WTC11 (cell line): ENCODE results near the gene AP3D1. TPM values are rescaled to one million over a fixed set of nuclear protein-coding genes. Genes with fewer than 3 reads are reported as not detected.

Experiments
- ATAC-seq: fragments of 200-7000 bp; cut with Tn5 transposase; 2 replicates; pipeline ENCODE4 v1.10.0; 2021; ENCODE audit warnings: mild to moderate bottlenecking, moderate library complexity
- CTCF ChIA-PET: fragments of 300-600 bp; sonication (Branson Sonifier 250); formaldehyde crosslinking; loops from one replicate; lab custom pipeline; 2021; ENCODE audit warnings: antibody characterized with exemption; lab: Charles Lee
- POLR2A ChIA-PET: fragments of 350-600 bp; sonication (Branson Sonifier 250); formaldehyde crosslinking; loops from one replicate; lab custom pipeline; 2021; ENCODE audit warnings: antibody characterized with exemption; lab: Charles Lee
- DNase-seq: peaks from one replicate; pipeline ENCODE4 v3.0.0; 2021; ENCODE audit warnings: low spot score
- H3K27ac Mint-ChIP-seq: 2 replicates; pipeline ENCODE4 v1.8.0; 2021; ENCODE audit warnings: mixed read lengths
- H3K27me3 Mint-ChIP-seq: 2 replicates; pipeline ENCODE4 v1.8.0; 2021; ENCODE audit warnings: low read depth, mild to moderate bottlenecking, moderate library complexity, mixed read lengths
- H3K36me3 Mint-ChIP-seq: 2 replicates; pipeline ENCODE4 v1.8.0; 2021; ENCODE audit warnings: mixed read lengths
- H3K4me1 Mint-ChIP-seq: 2 replicates; pipeline ENCODE4 v1.8.0; 2022; ENCODE audit warnings: mixed read lengths
- H3K4me3 Mint-ChIP-seq: 2 replicates; pipeline ENCODE4 v1.8.0; 2021; ENCODE audit warnings: mild to moderate bottlenecking, moderate library complexity, mixed read lengths
- H3K9me3 Mint-ChIP-seq: 2 replicates; pipeline ENCODE4 v1.8.0; 2021; ENCODE audit warnings: mixed read lengths
- ATF6 ChIP-seq: sonication (generic); formaldehyde crosslinking; IDR thresholded peaks from 2 replicates; pipeline ENCODE4 v1.8.1; 2023; ENCODE audit warnings: mild to moderate bottlenecking, missing genetic modification reagents
- CREM ChIP-seq: sonication (generic); formaldehyde crosslinking; IDR thresholded peaks from 2 replicates; pipeline ENCODE4 v1.8.1; 2022; ENCODE audit warnings: mild to moderate bottlenecking, missing genetic modification reagents, moderate library complexity
- ELF4 ChIP-seq: sonication (generic); formaldehyde crosslinking; IDR thresholded peaks from 2 replicates; pipeline ENCODE4 v1.8.1; 2022; ENCODE audit warnings: low read depth, mild to moderate bottlenecking, moderate library complexity, missing genetic modification reagents
- EMX1 ChIP-seq: fragments of 250-450 bp; sonication (Bioruptor Pico); IDR thresholded peaks from 2 replicates; pipeline ENCODE4 v1.8.0; 2021; ENCODE audit warnings: mild to moderate bottlenecking
- ERG ChIP-seq: fragments of 250-450 bp; sonication (Bioruptor Pico); IDR thresholded peaks from 2 replicates; pipeline ENCODE4 v1.8.0; 2021; ENCODE audit warnings: mild to moderate bottlenecking
- FOXK1 ChIP-seq: sonication (generic); formaldehyde crosslinking; IDR thresholded peaks from 2 replicates; pipeline ENCODE4 v1.8.0; 2022; ENCODE audit warnings: mild to moderate bottlenecking, moderate library complexity, missing genetic modification reagents
- GABPB1 ChIP-seq: sonication (generic); formaldehyde crosslinking; IDR thresholded peaks from 2 replicates; pipeline ENCODE4 v1.8.1; 2023; ENCODE audit warnings: mild to moderate bottlenecking, missing genetic modification reagents
- NFATC4 ChIP-seq: fragments of 250-450 bp; sonication (Bioruptor Pico); IDR thresholded peaks from 2 replicates; pipeline ENCODE4 v1.9.0; 2021; ENCODE audit warnings: mild to moderate bottlenecking
- SMAD3 ChIP-seq: sonication (generic); formaldehyde crosslinking; IDR thresholded peaks from 2 replicates; pipeline ENCODE4 v1.8.0; 2022; ENCODE audit warnings: missing genetic modification reagents, mild to moderate bottlenecking, borderline replicate concordance
- TEAD1 ChIP-seq: sonication (generic); formaldehyde crosslinking; IDR thresholded peaks from 2 replicates; pipeline ENCODE4 v1.8.0; 2022; ENCODE audit warnings: mild to moderate bottlenecking, missing genetic modification reagents
- ZNF121 ChIP-seq: sonication (generic); formaldehyde crosslinking; IDR thresholded peaks from 2 replicates; pipeline ENCODE4 v1.8.0; 2023; ENCODE audit warnings: missing genetic modification reagents
- ZNF232 ChIP-seq: sonication (generic); formaldehyde crosslinking; IDR thresholded peaks from 2 replicates; pipeline ENCODE4 v1.8.0; 2022; ENCODE audit warnings: mild to moderate bottlenecking, missing genetic modification reagents
- ZNF416 ChIP-seq: fragments of 250-450 bp; sonication (Bioruptor Pico); IDR thresholded peaks from 2 replicates; pipeline ENCODE4 v1.9.0; 2021; ENCODE audit warnings: mild to moderate bottlenecking, inconsistent platforms
- ZNF671 ChIP-seq: fragments of 250-450 bp; sonication (Bioruptor Pico); IDR thresholded peaks from 2 replicates; pipeline ENCODE4 v1.8.0; 2021; ENCODE audit warnings: mild to moderate bottlenecking
- total RNA-seq: library from RNA; stranded (reverse); gene quantifications from 3 replicates; pipeline ENCODE4 v1.2.3, GENCODE V29; 2021
- TF ChIP-seq, protein P1 (sequence below): sonication (generic); formaldehyde crosslinking; IDR thresholded peaks from 2 replicates; pipeline ENCODE4 v1.8.1; 2022; ENCODE audit warnings: mild to moderate bottlenecking, moderate library complexity, missing genetic modification reagents
- TF ChIP-seq, protein P2 (sequence below): fragments of 250-450 bp; sonication (Bioruptor Pico); IDR thresholded peaks from 2 replicates; pipeline ENCODE4 v1.9.0; 2021; ENCODE audit warnings: mild to moderate bottlenecking
- TF ChIP-seq, protein P3 (sequence below): sonication (generic); formaldehyde crosslinking; IDR thresholded peaks from 2 replicates; pipeline ENCODE4 v1.8.1; 2023; ENCODE audit warnings: mild to moderate bottlenecking, missing genetic modification reagents
- TF ChIP-seq, protein P4 (sequence below): fragments of 250-450 bp; sonication (Bioruptor Pico); IDR thresholded peaks from 2 replicates; pipeline ENCODE4 v1.9.0; 2021; ENCODE audit warnings: mild to moderate bottlenecking

Gene AP3D1
- total RNA-seq, 1 experiment from 2014 or later, result 190 TPM

GRCh38 chr19:2115324-2115723 lies 36.0 kb downstream of the AP3D1 start:
- ATAC-seq, result no peak
- no peak for TF ChIP-seq ATF6
- TF ChIP-seq ERG (CRISPR knock-in tag), result no peak
- TF ChIP-seq ZNF671, result no peak
- no peak for TF ChIP-seq ELF4 (CRISPR knock-in tag)
- TF ChIP-seq SMAD3 (CRISPR knock-in tag), result no peak
- TF ChIP-seq, all 79 proteins: peak for 0
- Mint-ChIP-seq H3K36me3 (peaks cover 50% of the 10 kb centered on the region), H3K27ac (no peak overlapping the region), H3K4me3 (no peak overlapping the region), H3K27me3 (no peaks in the 10 kb centered on the region), H3K4me1 (no peaks in the 10 kb centered on the region), H3K9me3 (no peaks in the 10 kb centered on the region)
- DNase-seq, result no peak
- CTCF ChIA-PET, result interaction anchor here (0.6 to 0.9 kb wide), 2 partner anchors 8 to 84 kb away, joined by 3 to 5 read pairs; no protein-coding TSS in a partner anchor
- POLR2A ChIA-PET, result no interaction called here

GRCh38 chr19:2114821-2115220 lies 36.5 kb downstream of the AP3D1 start:
- Mint-ChIP-seq H3K4me3 (no peak overlapping the region), H3K9me3 (no peaks in the 10 kb centered on the region), H3K4me1 (no peaks in the 10 kb centered on the region), H3K27ac (no peak overlapping the region), H3K27me3 (no peaks in the 10 kb centered on the region), H3K36me3 (peaks cover 50% of the 10 kb centered on the region)
- TF ChIP-seq GABPB1 (CRISPR knock-in tag), result no peak
- no peak for TF ChIP-seq EMX1
- TF ChIP-seq FOXK1 (CRISPR knock-in tag), result no peak
- no peak for TF ChIP-seq ZNF121
- no peak for TF ChIP-seq ZNF232 (CRISPR knock-in tag)
- TF ChIP-seq CREM, result no peak
- TF ChIP-seq, protein P1, sequence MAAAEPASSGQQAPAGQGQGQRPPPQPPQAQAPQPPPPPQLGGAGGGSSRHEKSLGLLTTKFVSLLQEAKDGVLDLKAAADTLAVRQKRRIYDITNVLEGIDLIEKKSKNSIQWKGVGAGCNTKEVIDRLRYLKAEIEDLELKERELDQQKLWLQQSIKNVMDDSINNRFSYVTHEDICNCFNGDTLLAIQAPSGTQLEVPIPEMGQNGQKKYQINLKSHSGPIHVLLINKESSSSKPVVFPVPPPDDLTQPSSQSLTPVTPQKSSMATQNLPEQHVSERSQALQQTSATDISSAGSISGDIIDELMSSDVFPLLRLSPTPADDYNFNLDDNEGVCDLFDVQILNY (CRISPR knock-in tag), result no peak
- no peak for TF ChIP-seq NFATC4 (CRISPR knock-in tag)
- TF ChIP-seq, protein P2, sequence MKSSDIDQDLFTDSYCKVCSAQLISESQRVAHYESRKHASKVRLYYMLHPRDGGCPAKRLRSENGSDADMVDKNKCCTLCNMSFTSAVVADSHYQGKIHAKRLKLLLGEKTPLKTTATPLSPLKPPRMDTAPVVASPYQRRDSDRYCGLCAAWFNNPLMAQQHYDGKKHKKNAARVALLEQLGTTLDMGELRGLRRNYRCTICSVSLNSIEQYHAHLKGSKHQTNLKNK (CRISPR knock-in tag), result no peak
- TF ChIP-seq ZNF416, result no peak
- TF ChIP-seq, protein P3, sequence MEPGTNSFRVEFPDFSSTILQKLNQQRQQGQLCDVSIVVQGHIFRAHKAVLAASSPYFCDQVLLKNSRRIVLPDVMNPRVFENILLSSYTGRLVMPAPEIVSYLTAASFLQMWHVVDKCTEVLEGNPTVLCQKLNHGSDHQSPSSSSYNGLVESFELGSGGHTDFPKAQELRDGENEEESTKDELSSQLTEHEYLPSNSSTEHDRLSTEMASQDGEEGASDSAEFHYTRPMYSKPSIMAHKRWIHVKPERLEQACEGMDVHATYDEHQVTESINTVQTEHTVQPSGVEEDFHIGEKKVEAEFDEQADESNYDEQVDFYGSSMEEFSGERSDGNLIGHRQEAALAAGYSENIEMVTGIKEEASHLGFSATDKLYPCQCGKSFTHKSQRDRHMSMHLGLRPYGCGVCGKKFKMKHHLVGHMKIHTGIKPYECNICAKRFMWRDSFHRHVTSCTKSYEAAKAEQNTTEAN (CRISPR knock-in tag), result no peak
- TF ChIP-seq, protein P4, sequence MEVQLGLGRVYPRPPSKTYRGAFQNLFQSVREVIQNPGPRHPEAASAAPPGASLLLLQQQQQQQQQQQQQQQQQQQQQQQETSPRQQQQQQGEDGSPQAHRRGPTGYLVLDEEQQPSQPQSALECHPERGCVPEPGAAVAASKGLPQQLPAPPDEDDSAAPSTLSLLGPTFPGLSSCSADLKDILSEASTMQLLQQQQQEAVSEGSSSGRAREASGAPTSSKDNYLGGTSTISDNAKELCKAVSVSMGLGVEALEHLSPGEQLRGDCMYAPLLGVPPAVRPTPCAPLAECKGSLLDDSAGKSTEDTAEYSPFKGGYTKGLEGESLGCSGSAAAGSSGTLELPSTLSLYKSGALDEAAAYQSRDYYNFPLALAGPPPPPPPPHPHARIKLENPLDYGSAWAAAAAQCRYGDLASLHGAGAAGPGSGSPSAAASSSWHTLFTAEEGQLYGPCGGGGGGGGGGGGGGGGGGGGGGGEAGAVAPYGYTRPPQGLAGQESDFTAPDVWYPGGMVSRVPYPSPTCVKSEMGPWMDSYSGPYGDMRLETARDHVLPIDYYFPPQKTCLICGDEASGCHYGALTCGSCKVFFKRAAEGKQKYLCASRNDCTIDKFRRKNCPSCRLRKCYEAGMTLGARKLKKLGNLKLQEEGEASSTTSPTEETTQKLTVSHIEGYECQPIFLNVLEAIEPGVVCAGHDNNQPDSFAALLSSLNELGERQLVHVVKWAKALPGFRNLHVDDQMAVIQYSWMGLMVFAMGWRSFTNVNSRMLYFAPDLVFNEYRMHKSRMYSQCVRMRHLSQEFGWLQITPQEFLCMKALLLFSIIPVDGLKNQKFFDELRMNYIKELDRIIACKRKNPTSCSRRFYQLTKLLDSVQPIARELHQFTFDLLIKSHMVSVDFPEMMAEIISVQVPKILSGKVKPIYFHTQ (CRISPR knock-in tag), result no peak
- TF ChIP-seq TEAD1 (CRISPR knock-in tag), result no peak
- ATAC-seq, result no peak
- ChIA-PET POLR2A (no interaction called here), CTCF (no interaction called here)
- DNase-seq, result no peak
